HepG2 (cell line): ENCODE data around the gene BTF3L4. TPM values are rescaled to one million over a fixed set of nuclear protein-coding genes. Genes with fewer than 3 reads are reported as not detected.

Source experiments
- ATAC-seq: fragments of 200-7000 bp; cut with Tn5 transposase; 3 replicates; pipeline ENCODE4 v1.9.1; 2020; ENCODE audit warnings: mild to moderate bottlenecking, moderate library complexity
- BruUV-seq: library from RNA; stranded (reverse); fragments of 400-500 nt; replicated peaks from 2 replicates; lab custom pipeline; 2021; lab: Mats Ljungman, UMichigan
- CTCF ChIA-PET: fragments of 300-600 bp; formaldehyde crosslinking; extraction: SDS; loops from one replicate; lab custom pipeline; 2021; ENCODE audit warnings: low total read pairs, inconsistent platforms, low intra/inter-chr PET ratio; lab: Yijun Ruan, JAX
- POLR2A ChIA-PET: fragments of 350-600 bp; sonication (Branson Sonifier 250); formaldehyde crosslinking; loops from one replicate; lab custom pipeline; 2020; ENCODE audit warnings: antibody characterized with exemption, inconsistent platforms; lab: Yijun Ruan, JAX
- DNase-seq: peaks from one replicate; pipeline ENCODE4 v3.0.0-alpha.2; 2015; ENCODE audit warnings: low spot score
- FAIRE-seq: peaks from 3 replicates; lab custom pipeline; 2011; peaks lifted over from hg19 to GRCh38; lab: Jason Lieb, UNC
- H2AFZ ChIP-seq: one replicate; pipeline ENCODE4 v1.6.1; 2011; ENCODE audit warnings: low read length, inconsistent platforms
- H3K27ac ChIP-seq: fragments of 300-600 bp; 3 replicates; pipeline ENCODE4 v1.8.0; 2011; ENCODE audit warnings: mixed run types, mild to moderate bottlenecking, mixed read lengths, low read length, inconsistent platforms; ENCODE audit not compliant: insufficient read depth; ENCODE audit errors: extremely low read length
- H3K27me3 ChIP-seq, 2 experiments: fragments of 200-600 bp in 1 of 2; 2 replicates in 1 of 2; 3 replicates in 1 of 2; pipeline versions ENCODE4 v1.6.0 to v1.8.0; 2011; ENCODE audit warnings: low read length in 2 of 2, mild to moderate bottlenecking in 2 of 2, moderate library complexity in 2 of 2, inconsistent platforms in 1 of 2; ENCODE audit not compliant: insufficient read depth in 2 of 2, control insufficient read depth in 1 of 2
- H3K36me3 ChIP-seq, 2 experiments: fragments of 200-600 bp in 1 of 2; replicated peaks in 1 of 2; 2 replicates in 1 of 2; 3 replicates in 1 of 2; pipeline versions ENCODE4 v1.5.1 to v1.8.0; 2011; ENCODE audit warnings: low read length in 2 of 2, inconsistent platforms in 1 of 2; ENCODE audit not compliant: insufficient read depth in 2 of 2, control insufficient read depth in 1 of 2
- H3K4me1 ChIP-seq: 2 replicates; pipeline ENCODE4 v1.5.1; 2012; ENCODE audit warnings: low read length, inconsistent platforms; ENCODE audit not compliant: insufficient read depth
- H3K4me2 ChIP-seq: 2 replicates; pipeline ENCODE4 v1.6.0; 2011; ENCODE audit warnings: low read depth, low read length, inconsistent platforms
- H3K4me3 ChIP-seq, 3 experiments: fragments of 200-600 bp in 1 of 3; sonication (generic), shearing (Covaris generic) in 1 of 3; replicated peaks in 1 of 3; 2 replicates each; pipeline ENCODE4 v1.5.1; 2011 to 2016; ENCODE audit warnings: low read length in 3 of 3, inconsistent platforms in 2 of 3, low read depth in 2 of 3, mild to moderate bottlenecking in 2 of 3, control low read depth in 1 of 3, mixed read lengths in 1 of 3; ENCODE audit not compliant: insufficient read depth in 1 of 3
- H3K79me2 ChIP-seq: one replicate; pipeline ENCODE4 v1.6.1; 2011; ENCODE audit warnings: low read length, inconsistent platforms; ENCODE audit not compliant: insufficient read depth
- H3K9ac ChIP-seq: 2 replicates; pipeline ENCODE4 v1.6.0; 2011; ENCODE audit warnings: mild to moderate bottlenecking, low read depth, low read length, inconsistent platforms; ENCODE audit not compliant: insufficient read depth
- H3K9me3 ChIP-seq: 2 replicates; pipeline ENCODE4 v1.5.1; 2012; ENCODE audit warnings: mild to moderate bottlenecking, low read length
- H4K20me1 ChIP-seq: 2 replicates; pipeline ENCODE4 v1.6.0; 2011; ENCODE audit warnings: inconsistent platforms, mild to moderate bottlenecking, low read length, moderate library complexity; ENCODE audit not compliant: insufficient read depth
- ATF4 ChIP-seq, 2 experiments: fragments of 450-650 bp in 1 of 2; sonication (generic) in 1 of 2; formaldehyde crosslinking; IDR thresholded peaks; 2 replicates each; pipeline versions ENCODE4 v1.5.0 to v1.8.0; 2020 to 2022; ENCODE audit warnings: mild to moderate bottlenecking in 1 of 2, missing genetic modification reagents in 1 of 2
- CHD4 ChIP-seq: fragments of 200-600 bp; sonication (generic); IDR thresholded peaks from 2 replicates; pipeline ENCODE4 v1.7.0; 2017; ENCODE audit warnings: mild to moderate bottlenecking, low read length, borderline replicate concordance
- FOXP1 ChIP-seq, 2 experiments: fragments of 450-650 bp in 1 of 2; IDR thresholded peaks; 2 replicates each; pipeline ENCODE4 v1.6.1; 2017 to 2018; ENCODE audit warnings: antibody characterized with exemption in 1 of 2
- GTF2F1 ChIP-seq: fragments of 150-350 bp; IDR thresholded peaks from 2 replicates; pipeline ENCODE4 v1.6.1; 2014; ENCODE audit warnings: low read length
- HMG20B ChIP-seq: conservative IDR thresholded peaks from 2 replicates; pipeline ENCODE4 v1.6.1; 2016; ENCODE audit warnings: missing genetic modification reagents, missing compliant biosample characterization
- IRF2 ChIP-seq: IDR thresholded peaks from 2 replicates; pipeline ENCODE4 v1.6.1; 2018; ENCODE audit warnings: missing genetic modification reagents, missing compliant biosample characterization
- NR2C2 ChIP-seq: sonication (generic); formaldehyde crosslinking; IDR thresholded peaks from 2 replicates; pipeline ENCODE4 v1.4.0; 2020; ENCODE audit warnings: missing genetic modification reagents, mild to moderate bottlenecking, moderate library complexity, borderline replicate concordance
- RXRB ChIP-seq: IDR thresholded peaks from 2 replicates; pipeline ENCODE4 v1.6.1; 2016; ENCODE audit warnings: borderline replicate concordance, missing genetic modification reagents, missing compliant biosample characterization
- SIX4 ChIP-seq: sonication (generic); formaldehyde crosslinking; IDR thresholded peaks from 2 replicates; pipeline ENCODE4 v1.4.0; 2020; ENCODE audit warnings: missing genetic modification reagents
- TBL1XR1 ChIP-seq: fragments of 150-350 bp; IDR thresholded peaks from 2 replicates; pipeline ENCODE4 v1.6.1; 2014; ENCODE audit warnings: borderline replicate concordance, low read length; ENCODE audit not compliant: partially characterized antibody
- TIGD3 ChIP-seq: sonication (generic); formaldehyde crosslinking; IDR thresholded peaks from 2 replicates; pipeline ENCODE4 v1.5.1; 2020; ENCODE audit warnings: mild to moderate bottlenecking, missing genetic modification reagents, borderline replicate concordance
- U2AF1 ChIP-seq: fragments of 200-400 bp; formaldehyde crosslinking; optimal IDR thresholded peaks from 2 replicates; pipeline ENCODE3; 2017; ENCODE audit warnings: mild to moderate bottlenecking, low read depth, low read length
- ZNF136 ChIP-seq: sonication (generic); formaldehyde crosslinking; IDR thresholded peaks from 2 replicates; pipeline ENCODE4 v1.8.1; 2022; ENCODE audit warnings: low read depth, mild to moderate bottlenecking, moderate library complexity, missing genetic modification reagents
- ZNF510 ChIP-seq: sonication (generic); formaldehyde crosslinking; IDR thresholded peaks from 2 replicates; pipeline ENCODE4 v1.4.0; 2020; ENCODE audit warnings: low read depth, mild to moderate bottlenecking, missing genetic modification reagents
- ZNF557 ChIP-seq: sonication (generic); formaldehyde crosslinking; IDR thresholded peaks from 2 replicates; pipeline ENCODE4 v1.4.0; 2020; ENCODE audit warnings: missing genetic modification reagents
- ZNF567 ChIP-seq: sonication (generic); formaldehyde crosslinking; IDR thresholded peaks from 2 replicates; pipeline ENCODE4 v1.8.1; 2023; ENCODE audit warnings: mild to moderate bottlenecking, missing genetic modification reagents, borderline replicate concordance
- ZNF605 ChIP-seq: sonication (generic); formaldehyde crosslinking; IDR thresholded peaks from 2 replicates; pipeline ENCODE4 v1.8.0; 2022; ENCODE audit warnings: mild to moderate bottlenecking, missing genetic modification reagents
- ZNF761 ChIP-seq: sonication (generic); formaldehyde crosslinking; conservative IDR thresholded peaks from 2 replicates; pipeline ENCODE4 v1.4.0; 2020; ENCODE audit warnings: mild to moderate bottlenecking, missing genetic modification reagents
- ZNF800 ChIP-seq: sonication (generic); formaldehyde crosslinking; IDR thresholded peaks from 2 replicates; pipeline ENCODE4 v1.4.0; 2020; ENCODE audit warnings: missing genetic modification reagents
- WGBS: methylation state at CpG from one replicate; pipeline ENCODE4 v1.1.6; 2017; ENCODE audit warnings: low lambda C conversion rate; 5-methylcytosine and 5-hydroxymethylcytosine counted together
- in situ Hi-C: cut with HindIII; loops from 2 replicates; pipeline ENCODE4 v1.10.0; 2017; ENCODE audit warnings: low pct_unique_long_range_greater_than_20kb; ENCODE audit not compliant: extremely low pct_ligation_motif_present
- intact Hi-C: fragments of 100-400 bp; cut with micrococcal nuclease; formaldehyde crosslinking; loops from one replicate; pipeline ENCODE4 v1.10.0; 2022; ENCODE audit not compliant: unreplicated experiment
- polyA plus RNA-seq, 8 experiments: library from polyadenylated mRNA; depleted of rRNA in 3 of 8; stranded (reverse) in 7 of 8; unstranded in 1 of 8; fragments of >200 nt; fragmentation: Illumina TruSeq in 4 of 8; extraction: Trizol in 4 of 8; gene quantifications; 2 replicates each; pipeline versions ENCODE4 v1.2.1 to v1.2.3, GENCODE V29; 2011 to 2016; ENCODE audit warnings: low read depth in 4 of 8, missing spikeins in 1 of 8, mixed read lengths in 1 of 8; ENCODE audit not compliant: insufficient read depth in 1 of 8
- total RNA-seq, 5 experiments: library from RNA; depleted of rRNA; stranded (reverse); fragments of >200 nt; fragmentation: Illumina TruSeq; extraction: Trizol; gene quantifications; 2 replicates each; pipeline ENCODE4 v1.2.3, GENCODE V29; 2016; ENCODE audit warnings: low read depth in 1 of 5

BTF3L4 gene
- total and polyA plus RNA-seq, 2 of the 13 experiments (the other 11 are each of a cell fraction or from before 2014, with no cell fraction given), result 59.0 to 74.3 TPM

GRCh38 chr1:52139817-52140540 is 83.9 kb downstream of the BTF3L4 start:
- in situ Hi-C loops, result loop anchor here (5.0 kb wide), 1 partner anchor 147 kb away; no protein-coding TSS in a partner anchor
- Histone ChIP-seq H3K27me3 (no peaks in the 10 kb centered on the region; a peak in 1 of 5 replicates), H3K79me2 (peaks cover 26% of the 10 kb centered on the region), H3K4me2 (no peak overlapping the region; the same call in 1 of the 2 replicates), H3K4me3 (no peak overlapping the region), H3K9ac (no peak overlapping the region), H3K27ac (no peak overlapping the region), H2AFZ (no peak overlapping the region), H4K20me1 (no peaks in the 10 kb centered on the region), H3K4me1 (peaks cover 50% of the 10 kb centered on the region), H3K36me3 (no peaks in the 10 kb centered on the region), H3K9me3 (no peaks in the 10 kb centered on the region)
- FAIRE-seq (no peak), DNase-seq (no peak), ATAC-seq (no peak)
- TF ChIP-seq ZNF510 (no peak), CHD4 (no peak), SIX4 (CRISPR knock-in tag) (no peak), NR2C2 (no peak), ZNF136 (CRISPR knock-in tag) (no peak), RXRB (no peak), ZNF761 (CRISPR knock-in tag) (no peak), U2AF1 (no peak), TIGD3 (CRISPR knock-in tag) (no peak), FOXP1 (IDR thresholded peaks at IDR 0.05) (no peak), FOXP1 (CRISPR knock-in tag; IDR thresholded peaks at IDR 0.05) (no peak), ZNF800 (no peak), TBL1XR1 (no peak), IRF2 (CRISPR knock-in tag) (no peak), ZNF605 (CRISPR knock-in tag) (no peak), ZNF557 (CRISPR knock-in tag) (no peak), ZNF567 (CRISPR knock-in tag) (no peak), ATF4 (CRISPR knock-in tag; IDR thresholded peaks at IDR 0.05) (no peak), GTF2F1 (no peak), HMG20B (CRISPR knock-in tag) (no peak)
- POLR2A ChIA-PET, result interaction anchor here (1.3 kb wide), 1 partner anchor 166 kb away, joined by 3 read pairs; no protein-coding TSS in a partner anchor
- no TSS peak for BruUV-seq
- intact Hi-C loops, result no loop called here
- WGBS, result 66% methylated on average over 5 of the region's 5 CpGs
- CTCF ChIA-PET, result no interaction called here
